DOHH2 (cell line): Measurements from ENCODE around the gene ENTPD2.
A peak's percentile ranks its signal among the peaks of the same experiment; 100 is the strongest.

Experiments used
- H3F3A ChIP-seq: fragments of 200-600 bp; sonication (generic), shearing (Covaris generic); 2 replicates; pipeline ENCODE4 v1.6.0; 2016; ENCODE audit warnings: antibody characterized with exemption, mild to moderate bottlenecking; ENCODE audit not compliant: control insufficient read depth, insufficient read depth
- H3K27ac ChIP-seq: fragments of 200-600 bp; sonication (generic); 2 replicates; pipeline ENCODE4 v1.5.1; 2014; ENCODE audit warnings: low read depth, mild to moderate bottlenecking, low read length, moderate library complexity
- H3K27me3 ChIP-seq: fragments of 200-600 bp; sonication (generic); 2 replicates; pipeline ENCODE4 v1.6.1; 2014; ENCODE audit warnings: mild to moderate bottlenecking, low read length, mixed read lengths; ENCODE audit not compliant: control insufficient read depth
- H3K36me3 ChIP-seq: fragments of 200-600 bp; sonication (generic); 2 replicates; pipeline ENCODE4 v1.6.1; 2014; ENCODE audit warnings: mild to moderate bottlenecking, low read length, moderate library complexity, mixed read lengths; ENCODE audit not compliant: control insufficient read depth
- H3K4me1 ChIP-seq: fragments of 200-600 bp; sonication (generic); 2 replicates; pipeline ENCODE4 v1.6.1; 2014; ENCODE audit warnings: mild to moderate bottlenecking, low read length, mixed read lengths; ENCODE audit not compliant: control insufficient read depth
- H3K4me2 ChIP-seq: fragments of 200-600 bp; sonication (generic); 2 replicates; pipeline ENCODE4 v1.6.0; 2014; ENCODE audit warnings: mild to moderate bottlenecking, low read length, moderate library complexity
- H3K4me3 ChIP-seq: fragments of 200-600 bp; sonication (generic); 2 replicates; pipeline ENCODE4 v1.5.1; 2014; ENCODE audit warnings: mild to moderate bottlenecking, low read length, mixed read lengths
- H3K79me2 ChIP-seq: fragments of 200-600 bp; sonication (generic); 2 replicates; pipeline ENCODE4 v1.6.1; 2014; ENCODE audit warnings: mild to moderate bottlenecking, low read length, mixed read lengths; ENCODE audit not compliant: control insufficient read depth
- H3K9me2 ChIP-seq: fragments of 200-600 bp; sonication (generic); replicated peaks from 2 replicates; pipeline ENCODE4 v1.6.1; 2014; ENCODE audit warnings: mild to moderate bottlenecking, low read length, mixed read lengths; ENCODE audit not compliant: control insufficient read depth
- H3K9me3 ChIP-seq: fragments of 200-600 bp; sonication (generic); 2 replicates; pipeline ENCODE4 v1.6.1; 2014; ENCODE audit warnings: antibody characterized with exemption, low read length, mixed read lengths; ENCODE audit not compliant: control insufficient read depth, insufficient read depth
- H4K20me1 ChIP-seq: fragments of 200-600 bp; sonication (generic); 2 replicates; pipeline ENCODE4 v1.6.0; 2014; ENCODE audit warnings: low read depth, mild to moderate bottlenecking, antibody characterized with exemption, low read length, moderate library complexity; ENCODE audit not compliant: control insufficient read depth, insufficient read depth
- CTCF ChIP-seq: fragments of 200-600 bp; sonication (generic); IDR thresholded peaks from one replicate; pipeline ENCODE4 v1.5.1; 2014; ENCODE audit warnings: antibody characterized with exemption, mild to moderate bottlenecking, low read depth, low read length; ENCODE audit not compliant: poor library complexity, severe bottlenecking
- EZH2phosphoT487 ChIP-seq: fragments of 200-600 bp; sonication (generic); IDR thresholded peaks from 2 replicates; pipeline ENCODE4 v1.6.1; 2017; ENCODE audit warnings: borderline replicate concordance, mild to moderate bottlenecking, antibody characterized with exemption, low read length, moderate library complexity, mixed read lengths

ENTPD2 gene

GRCh38 chr9:137029058-137029936 lies 24.6 kb downstream of the ENTPD2 start:
- no peaks in the 10 kb centered on the region for H3K9me3 ChIP-seq
- no peaks in the 10 kb centered on the region for H3F3A ChIP-seq
- peaks cover 59% of the 10 kb centered on the region for H3K27me3 ChIP-seq
- H3K4me1 ChIP-seq = peaks cover 55% of the 10 kb centered on the region
- no peak for TF ChIP-seq EZH2phosphoT487
- peak; percentile 93 for TF ChIP-seq CTCF
- no peaks in the 10 kb centered on the region for H3K9me2 ChIP-seq
- 0 out of 2 replicates have a peak, but pooled peaks cover 3% of the 10 kb centered on the region for H4K20me1 ChIP-seq
- H3K4me2 ChIP-seq = peak overlapping the region; percentile 97
- H3K79me2 ChIP-seq = no peaks in the 10 kb centered on the region
- no peaks in the 10 kb centered on the region for H3K36me3 ChIP-seq
- H3K27ac ChIP-seq = no peak overlapping the region
- peak overlapping the region; percentile 77 for H3K4me3 ChIP-seq

GRCh38 chr9:137028263-137029057 lies 25.4 kb downstream of the ENTPD2 start:
- H3K4me1 ChIP-seq = peaks cover 55% of the 10 kb centered on the region
- no peaks in the 10 kb centered on the region for H3K9me3 ChIP-seq
- peaks cover 55% of the 10 kb centered on the region for H3K27me3 ChIP-seq
- no peaks in the 10 kb centered on the region for H3F3A ChIP-seq
- H3K4me3 ChIP-seq = peak overlapping the region; percentile 77
- H3K79me2 ChIP-seq = no peaks in the 10 kb centered on the region
- H3K4me2 ChIP-seq = peak overlapping the region; percentile 97
- H3K9me2 ChIP-seq = no peaks in the 10 kb centered on the region
- no peak for TF ChIP-seq CTCF
- no peak for TF ChIP-seq EZH2phosphoT487
- H3K27ac ChIP-seq = no peak overlapping the region
- H4K20me1 ChIP-seq = 0 out of 2 replicates have a peak, but pooled peaks cover 3% of the 10 kb centered on the region
- H3K36me3 ChIP-seq = no peaks in the 10 kb centered on the region

GRCh38 chr9:137027369-137028262 lies 26.2 kb downstream of the ENTPD2 start, which contains the start of gene ABCA2:
TSS of gene ABCA2 (minus strand) at chr9:137028237. CDS start at chr9:137028140, 97 bp downstream.
- peak within 1 kb of the TSS; percentile 77 for H3K4me3 ChIP-seq
- H3K79me2 ChIP-seq = no peaks in the 10 kb centered on the region
- no peak within 1 kb of the TSS for H3K27ac ChIP-seq
- H3K27me3 ChIP-seq = peaks cover 49% of the 10 kb centered on the region
- peaks cover 49% of the 10 kb centered on the region for H3K4me1 ChIP-seq
- no peaks in the 10 kb centered on the region for H3F3A ChIP-seq
- peak within 1 kb of the TSS; percentile 97 for H3K4me2 ChIP-seq
- no peaks in the 10 kb centered on the region for H3K9me2 ChIP-seq
- no peak for TF ChIP-seq EZH2phosphoT487
- TF ChIP-seq CTCF = no peak
- H4K20me1 ChIP-seq = 0 out of 2 replicates have a peak, but pooled peaks cover under 1% of the 10 kb centered on the region
- H3K36me3 ChIP-seq = no peaks in the 10 kb centered on the region
- no peaks in the 10 kb centered on the region for H3K9me3 ChIP-seq
